HG02642 (cell line): ENCODE results near the gene MAD1L1.

Experiments used
- ATAC-seq: cut with Tn5 transposase; IDR thresholded peaks from one replicate; pipeline ENCODE4 v1.9.1; 2021; ENCODE audit warnings: mild to moderate bottlenecking; ENCODE audit not compliant: unreplicated experiment, poor library complexity

Gene MAD1L1

GRCh38 chr7:2202901-2203765 is 29.6 kb downstream of the MAD1L1 start:
- ATAC-seq, result no peak

GRCh38 chr7:2202361-2202761 is 30.4 kb downstream of the MAD1L1 start:
- no peak for ATAC-seq

GRCh38 chr7:2201686-2202360 is 30.9 kb downstream of the MAD1L1 start:
- no peak for ATAC-seq

- no peak for ATAC-seq
Measured at GRCh38 chr7:2201128-2201527, 31.6 kb downstream of the MAD1L1 start.

GRCh38 chr7:2200584-2200980 is 32.2 kb downstream of the MAD1L1 start:
- ATAC-seq, result no peak

- no peak for ATAC-seq
Measured at GRCh38 chr7:2199956-2200583, 32.7 kb downstream of the MAD1L1 start.

- ATAC-seq, result no peak
Measured at GRCh38 chr7:2199528-2199927, 33.2 kb downstream of the MAD1L1 start.

GRCh38 chr7:2198760-2199159 is 34.0 kb downstream of the MAD1L1 start:
- ATAC-seq, result no peak

GRCh38 chr7:2198206-2198605 is 34.5 kb downstream of the MAD1L1 start:
- no peak for ATAC-seq

- ATAC-seq, result no peak
Measured at GRCh38 chr7:2197436-2198155, 35.1 kb downstream of the MAD1L1 start.

GRCh38 chr7:2196381-2197378 is 36.1 kb downstream of the MAD1L1 start:
- ATAC-seq, result no peak

- ATAC-seq, result no peak
Measured at GRCh38 chr7:2195400-2196246, 37.1 kb downstream of the MAD1L1 start.

GRCh38 chr7:2193575-2194305 is 39.0 kb downstream of the MAD1L1 start:
- no peak for ATAC-seq

GRCh38 chr7:2192831-2193534 is 39.8 kb downstream of the MAD1L1 start:
- no peak for ATAC-seq

- ATAC-seq, result no peak
Measured at GRCh38 chr7:2191016-2191415, 41.7 kb downstream of the MAD1L1 start.

- ATAC-seq, result no peak
Measured at GRCh38 chr7:2190531-2190930, 42.2 kb downstream of the MAD1L1 start.

- ATAC-seq, result no peak
Measured at GRCh38 chr7:2186166-2186565, 46.6 kb downstream of the MAD1L1 start.
